Fibroblast of skin of back (primary cell): Measurements from ENCODE around the gene MASP2. TPM values are rescaled to one million over a fixed set of nuclear protein-coding genes. Genes with fewer than 3 reads are reported as not detected.
"Not testable (repeated sequence)": the region's sequence is repeated elsewhere in the genome, so short reads cannot be mapped to it uniquely, and the experiment has no call there.

Experiments used
- DNase-seq: peaks from one replicate; pipeline ENCODE4 v3.0.0-alpha.2; 2013
- polyA plus RNA-seq, 2 experiments: library from polyadenylated mRNA; unstranded; fragments of 120-200 nt; gene quantifications; one replicate each; pipeline ENCODE4 v1.2.1, GENCODE V29; 2013; ENCODE audit not compliant: insufficient read length in 2 of 2

MASP2 gene
- polyA plus RNA-seq (2013, experiment 1 of 2; ENCODE audit: insufficient read length), result 0.79 TPM
- 0.79 TPM for polyA plus RNA-seq (2013, experiment 2 of 2; ENCODE audit: insufficient read length)

- DNase-seq, result no peak
Observed at GRCh38 chr1:11046625-11047365, at the start of gene MASP2. TSS of gene MASP2 (minus strand) at chr1:11047239. CDS start at chr1:11047207, 32 bp downstream.

GRCh38 chr1:11083784-11084183 lies 36.7 kb upstream of the MASP2 start:
- not testable (repeated sequence) for DNase-seq

- no peak for DNase-seq
Observed at GRCh38 chr1:11080931-11081330, 33.9 kb upstream of the MASP2 start.

- no peak for DNase-seq
Observed at GRCh38 chr1:11078631-11079030, 31.6 kb upstream of the MASP2 start.

- DNase-seq, result not testable (repeated sequence)
Observed at GRCh38 chr1:11073398-11073797, 26.4 kb upstream of the MASP2 start.

- no peak for DNase-seq
Observed at GRCh38 chr1:11072216-11072917, 25.3 kb upstream of the MASP2 start.

GRCh38 chr1:11071463-11072215 lies 24.6 kb upstream of the MASP2 start:
- no peak for DNase-seq

- no peak for DNase-seq
Observed at GRCh38 chr1:11070876-11071275, 23.8 kb upstream of the MASP2 start.

- DNase-seq, result no peak
Observed at GRCh38 chr1:11068600-11069473, 21.8 kb upstream of the MASP2 start.

GRCh38 chr1:11067716-11068599 lies 20.9 kb upstream of the MASP2 start:
- no peak for DNase-seq

GRCh38 chr1:11065796-11066195 lies 18.8 kb upstream of the MASP2 start:
- no peak for DNase-seq

GRCh38 chr1:11064942-11065341 lies 17.9 kb upstream of the MASP2 start:
- DNase-seq, result no peak

- not testable (repeated sequence) for DNase-seq
Observed at GRCh38 chr1:11063937-11064537, 17.0 kb upstream of the MASP2 start.

- DNase-seq, result no peak
Observed at GRCh38 chr1:11062965-11063401, 15.9 kb upstream of the MASP2 start.

GRCh38 chr1:11061652-11062365 lies 14.8 kb upstream of the MASP2 start:
- DNase-seq, result no peak

GRCh38 chr1:11059968-11060830 lies 13.2 kb upstream of the MASP2 start, which contains the start of gene SRM:
TSS of gene SRM (minus strand) at chr1:11060018. CDS start at chr1:11059943, 75 bp downstream.
- DNase-seq, result peak; percentile 91

GRCh38 chr1:11059155-11059967 lies 12.3 kb upstream of the MASP2 start:
- DNase-seq, result no peak
